Ramos (cell line): ENCODE measurements around the gene PSMD2.

ENCODE experiments used
- in situ Hi-C: fragments of 300-500 bp; cut with MboI; formaldehyde crosslinking; loops from one replicate; pipeline ENCODE4 v1.14.3; 2022; ENCODE audit warnings: low sequenced_read_pairs; ENCODE audit not compliant: unreplicated experiment

The PSMD2 gene

DNA sequence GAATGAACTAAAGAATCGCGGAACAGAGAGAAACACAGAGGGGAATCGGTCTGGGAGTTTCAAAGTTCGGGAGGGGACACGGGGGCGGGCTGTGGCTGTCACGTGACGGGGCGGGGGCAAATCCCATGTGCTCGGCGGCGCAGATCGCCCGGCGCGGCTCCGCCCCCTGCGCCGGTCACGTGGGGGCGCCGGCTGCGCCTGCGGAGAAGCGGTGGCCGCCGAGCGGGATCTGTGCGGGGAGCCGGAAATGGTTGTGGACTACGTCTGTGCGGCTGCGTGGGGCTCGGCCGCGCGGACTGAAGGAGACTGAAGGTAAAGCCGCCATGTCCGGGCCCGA, 15.3 kb downstream of the PSMD2 start, which contains the start of gene EIF4G1:
EIF4G1 (plus strand) TSS at position 244 of the 337 bp plus-strand sequence. CDS start 1,191 bp downstream, outside the sequence.
- in situ Hi-C loops = no loop called here

DNA sequence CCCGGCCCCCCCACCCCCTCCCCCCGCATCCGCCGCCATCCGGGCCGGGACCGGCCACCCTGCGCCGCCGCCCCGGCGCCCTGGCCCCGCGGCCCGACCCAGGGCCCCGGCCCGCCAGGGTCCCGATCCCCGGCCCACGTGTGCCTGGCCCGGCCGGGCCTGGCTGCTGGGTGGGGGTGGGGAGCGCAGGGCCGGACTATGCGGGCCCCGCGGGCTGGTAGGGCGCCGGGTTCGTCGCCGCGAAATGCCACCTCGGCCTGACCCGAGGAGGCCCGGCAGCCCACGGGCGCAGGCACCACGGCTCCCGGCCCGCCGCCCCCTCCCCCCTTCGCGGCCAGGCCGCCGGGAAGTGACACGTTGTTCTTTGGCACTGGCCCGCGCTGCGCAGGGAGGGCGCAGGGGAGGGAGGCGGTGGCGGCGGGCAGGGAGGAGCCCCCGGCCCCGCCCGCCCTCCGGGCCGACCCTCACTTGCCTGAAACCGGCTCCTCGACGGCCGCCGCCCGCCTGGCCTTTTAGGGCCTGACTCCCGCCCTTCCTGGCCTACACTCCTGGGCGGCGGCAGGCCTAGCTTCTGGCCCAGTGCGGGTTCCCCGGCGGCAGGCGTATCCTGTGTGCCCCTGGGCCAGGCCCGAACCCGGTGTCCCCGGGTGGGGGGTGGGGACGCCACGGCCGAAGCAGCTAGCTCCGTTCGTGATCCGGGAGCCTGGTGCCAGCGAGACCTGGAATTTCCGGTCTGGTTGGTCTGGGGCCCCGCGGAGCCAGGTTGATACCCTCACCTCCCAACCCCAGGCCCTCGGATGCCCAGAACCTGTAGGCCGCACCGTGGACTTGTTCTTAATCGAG, 15.9 kb downstream of the PSMD2 start:
- in situ Hi-C loops = no loop called here

DNA sequence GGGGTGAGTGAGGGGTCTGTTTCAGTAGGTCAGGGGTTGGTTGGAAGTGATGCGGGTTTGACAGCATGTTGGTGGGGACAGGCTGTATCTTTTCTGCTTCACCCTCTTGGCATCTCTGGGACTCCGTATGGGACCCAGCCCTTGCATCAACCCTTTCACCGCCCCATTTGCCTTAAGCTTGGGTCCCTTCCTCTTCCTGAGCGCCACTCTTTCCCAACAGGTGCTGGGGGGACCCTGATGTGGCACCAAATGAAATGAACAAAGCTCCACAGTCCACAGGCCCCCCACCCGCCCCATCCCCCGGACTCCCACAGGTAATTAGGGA, 16.5 kb downstream of the PSMD2 start:
- in situ Hi-C loops = no loop called here

DNA sequence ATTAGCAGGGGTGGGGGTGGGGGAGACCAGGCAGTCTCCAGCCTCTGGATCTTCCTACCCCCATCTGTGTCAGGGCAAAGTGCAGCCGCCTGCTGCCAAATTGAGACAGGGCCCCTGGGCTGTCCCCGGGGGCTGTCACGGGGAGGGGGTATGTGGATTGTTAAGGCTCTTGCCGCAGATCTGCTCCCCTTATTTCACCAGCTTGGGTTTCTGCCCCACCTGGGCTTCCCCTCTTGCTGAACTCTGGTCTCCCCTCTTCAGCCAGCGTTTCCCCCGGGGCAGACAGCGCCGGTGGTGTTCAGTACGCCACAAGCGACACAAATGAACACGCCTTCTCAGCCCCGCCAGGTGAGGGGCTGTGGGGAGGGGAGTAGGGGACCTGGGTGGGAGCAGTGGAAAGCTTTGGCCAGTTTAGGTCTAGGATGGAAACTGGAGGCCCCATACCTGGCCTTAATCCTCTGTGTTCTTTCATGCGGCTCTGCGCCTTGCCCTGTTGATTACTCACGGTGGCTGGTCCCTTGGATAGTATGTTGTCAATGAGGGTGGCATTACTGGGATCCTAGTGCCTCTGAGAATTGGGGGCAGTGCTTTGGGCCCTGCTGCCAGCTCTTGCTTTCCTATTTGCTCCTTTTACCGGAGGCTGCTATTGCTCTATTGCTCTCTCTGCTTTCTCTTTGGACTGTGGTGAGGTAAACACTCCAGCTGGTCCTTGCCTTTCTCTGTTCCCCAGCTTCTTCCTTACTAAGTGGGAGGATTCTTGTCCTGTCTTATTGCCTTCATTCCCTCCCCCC, 17.0 kb downstream of the PSMD2 start:
- in situ Hi-C loops = no loop called here

DNA sequence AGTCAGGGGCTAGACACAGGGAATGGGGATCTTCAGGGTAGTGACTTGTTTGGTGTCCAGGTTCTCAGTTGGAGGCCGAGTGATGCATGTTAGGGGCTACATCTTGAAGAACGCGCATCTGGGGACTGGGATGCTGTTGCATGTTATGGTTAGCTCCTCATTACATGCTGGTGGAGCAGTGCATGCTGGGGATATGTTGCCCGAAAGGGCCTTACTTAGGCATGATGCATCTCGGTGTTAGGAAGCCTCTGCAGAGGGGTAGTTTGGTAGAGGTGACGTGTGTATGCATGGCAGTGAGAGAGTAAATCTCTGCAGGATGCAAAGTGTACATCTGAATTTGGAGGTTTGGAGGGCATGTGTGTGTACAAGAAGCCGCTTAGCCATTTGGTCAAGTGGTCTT, 17.8 kb downstream of the PSMD2 start:
- in situ Hi-C loops = no loop called here

DNA sequence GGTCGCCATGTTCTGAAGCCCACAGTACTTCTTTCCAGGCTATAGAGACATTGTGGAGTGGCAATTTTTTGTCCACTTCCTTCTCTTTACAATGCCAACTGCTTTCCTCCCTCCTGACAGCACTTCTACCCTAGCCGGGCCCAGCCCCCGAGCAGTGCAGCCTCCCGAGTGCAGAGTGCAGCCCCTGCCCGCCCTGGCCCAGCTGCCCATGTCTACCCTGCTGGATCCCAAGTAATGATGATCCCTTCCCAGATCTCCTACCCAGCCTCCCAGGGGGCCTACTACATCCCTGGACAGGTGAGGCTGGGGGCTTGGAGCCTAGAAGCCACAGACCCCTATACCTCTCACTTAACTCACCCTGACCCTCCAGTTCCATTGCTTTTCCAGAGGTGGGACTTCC, 18.2 kb downstream of the PSMD2 start:
- in situ Hi-C loops = no loop called here

DNA sequence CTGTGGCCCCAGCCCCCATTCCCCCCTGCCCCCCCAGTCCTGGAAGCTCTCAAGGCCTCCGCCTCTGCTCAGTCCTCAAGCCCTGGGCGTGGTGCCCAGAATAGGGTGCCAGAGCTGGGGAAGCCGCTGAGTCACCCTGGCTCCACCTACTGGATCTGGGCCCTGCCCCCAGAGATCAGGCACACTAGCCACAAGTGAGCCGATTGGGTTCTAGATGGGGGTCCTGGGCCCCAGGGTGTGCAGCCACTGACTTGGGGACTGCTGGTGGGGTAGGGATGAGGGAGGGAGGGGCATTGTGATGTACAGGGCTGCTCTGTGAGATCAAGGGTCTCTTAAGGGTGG, 21.0 kb downstream of the PSMD2 start:
- in situ Hi-C loops = no loop called here

DNA sequence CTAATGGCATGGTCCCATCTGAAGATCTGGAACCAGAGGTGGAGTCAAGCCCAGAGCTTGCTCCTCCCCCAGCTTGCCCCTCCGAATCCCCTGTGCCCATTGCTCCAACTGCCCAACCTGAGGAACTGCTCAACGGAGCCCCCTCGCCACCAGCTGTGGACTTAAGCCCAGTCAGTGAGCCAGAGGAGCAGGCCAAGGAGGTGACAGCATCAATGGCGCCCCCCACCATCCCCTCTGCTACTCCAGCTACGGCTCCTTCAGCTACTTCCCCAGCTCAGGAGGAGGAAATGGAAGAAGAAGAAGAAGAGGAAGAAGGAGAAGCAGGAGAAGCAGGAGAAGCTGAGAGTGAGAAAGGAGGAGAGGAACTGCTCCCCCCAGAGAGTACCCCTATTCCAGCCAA, 22.6 kb downstream of the PSMD2 start:
- in situ Hi-C loops = no loop called here

DNA sequence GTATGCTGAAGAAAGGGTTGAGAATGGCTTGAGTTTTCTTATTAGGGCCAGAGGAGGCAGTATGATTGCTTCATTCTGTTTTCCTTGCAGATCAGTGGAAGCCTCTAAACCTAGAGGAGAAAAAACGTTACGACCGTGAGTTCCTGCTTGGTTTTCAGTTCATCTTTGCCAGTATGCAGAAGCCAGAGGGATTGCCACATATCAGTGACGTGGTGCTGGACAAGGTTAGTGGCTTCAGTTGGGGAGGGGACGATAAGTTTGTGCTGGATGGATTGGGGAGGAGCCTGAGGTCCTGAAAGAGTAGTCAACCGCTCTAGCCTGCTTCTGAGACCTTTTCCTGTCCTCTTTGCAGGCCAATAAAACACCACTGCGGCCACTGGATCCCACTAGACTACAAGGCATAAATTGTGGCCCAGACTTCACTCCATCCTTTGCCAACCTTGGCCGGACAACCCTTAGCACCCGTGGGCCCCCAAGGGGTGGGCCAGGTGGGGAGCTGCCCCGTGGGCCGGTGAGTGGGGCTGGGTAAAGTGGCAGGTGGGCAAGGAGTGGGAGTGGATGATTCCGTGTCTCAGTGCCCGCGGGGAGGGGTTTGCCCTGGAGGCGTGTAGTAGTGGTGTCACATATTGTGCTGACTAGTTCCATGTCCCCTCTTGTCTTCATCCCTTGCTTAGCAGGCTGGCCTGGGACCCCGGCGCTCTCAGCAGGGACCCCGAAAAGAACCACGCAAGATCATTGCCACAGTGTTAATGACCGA, 23.9 kb downstream of the PSMD2 start:
- in situ Hi-C loops = no loop called here

DNA sequence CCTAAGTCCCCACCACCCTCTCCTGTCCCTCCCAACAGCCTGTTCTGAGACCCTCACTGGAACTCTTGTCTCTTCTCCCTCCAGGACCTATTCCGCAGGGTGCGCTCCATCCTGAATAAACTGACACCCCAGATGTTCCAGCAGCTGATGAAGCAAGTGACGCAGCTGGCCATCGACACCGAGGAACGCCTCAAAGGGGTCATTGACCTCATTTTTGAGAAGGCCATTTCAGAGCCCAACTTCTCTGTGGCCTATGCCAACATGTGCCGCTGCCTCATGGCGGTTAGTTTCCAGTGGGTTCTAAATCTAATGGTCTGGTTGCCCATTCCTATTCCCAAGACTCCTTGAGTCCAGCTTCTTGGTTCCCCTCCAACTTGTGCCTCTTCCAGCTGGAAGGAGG, 24.7 kb downstream of the PSMD2 start:
- in situ Hi-C loops = no loop called here

DNA sequence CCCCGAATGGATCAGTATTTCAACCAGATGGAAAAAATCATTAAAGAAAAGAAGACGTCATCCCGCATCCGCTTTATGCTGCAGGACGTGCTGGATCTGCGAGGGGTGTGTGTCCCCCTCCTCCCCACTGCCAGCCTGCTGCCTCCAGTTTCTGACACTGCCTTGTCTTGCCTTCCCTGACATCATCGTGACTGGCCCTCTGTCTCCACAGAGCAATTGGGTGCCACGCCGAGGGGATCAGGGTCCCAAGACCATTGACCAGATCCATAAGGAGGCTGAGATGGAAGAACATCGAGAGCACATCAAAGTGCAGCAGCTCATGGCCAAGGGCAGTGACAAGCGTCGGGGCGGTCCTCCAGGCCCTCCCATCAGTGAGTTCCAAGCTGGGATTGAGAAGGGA, 26.2 kb downstream of the PSMD2 start:
- in situ Hi-C loops = no loop called here

DNA sequence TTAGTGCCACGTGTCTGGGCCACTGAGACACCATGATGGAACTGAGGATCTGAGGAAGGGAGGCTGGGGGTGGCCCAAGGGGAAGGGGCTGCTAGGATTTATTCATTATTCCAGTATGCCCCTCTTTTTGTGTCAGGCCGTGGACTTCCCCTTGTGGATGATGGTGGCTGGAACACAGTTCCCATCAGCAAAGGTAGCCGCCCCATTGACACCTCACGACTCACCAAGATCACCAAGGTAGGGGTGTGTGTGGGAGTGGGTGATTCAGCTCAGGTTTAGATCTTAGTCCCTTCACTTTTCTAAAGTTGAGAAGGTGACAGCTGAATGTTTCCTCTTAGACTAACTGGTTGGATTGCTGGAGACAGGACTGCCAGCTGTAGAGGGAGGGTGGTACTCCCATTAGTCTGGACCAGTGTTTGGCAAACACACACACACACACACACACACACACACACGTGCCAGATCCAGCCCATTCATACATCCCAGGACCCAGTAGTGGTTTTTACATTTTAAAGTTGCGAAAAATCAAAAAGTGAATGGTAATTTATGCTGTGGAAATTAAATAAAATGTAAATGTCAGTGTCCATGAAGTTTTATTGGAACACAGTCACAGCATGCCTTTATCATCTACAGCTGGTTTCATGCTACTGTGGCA, 26.8 kb downstream of the PSMD2 start:
- in situ Hi-C loops = no loop called here

DNA sequence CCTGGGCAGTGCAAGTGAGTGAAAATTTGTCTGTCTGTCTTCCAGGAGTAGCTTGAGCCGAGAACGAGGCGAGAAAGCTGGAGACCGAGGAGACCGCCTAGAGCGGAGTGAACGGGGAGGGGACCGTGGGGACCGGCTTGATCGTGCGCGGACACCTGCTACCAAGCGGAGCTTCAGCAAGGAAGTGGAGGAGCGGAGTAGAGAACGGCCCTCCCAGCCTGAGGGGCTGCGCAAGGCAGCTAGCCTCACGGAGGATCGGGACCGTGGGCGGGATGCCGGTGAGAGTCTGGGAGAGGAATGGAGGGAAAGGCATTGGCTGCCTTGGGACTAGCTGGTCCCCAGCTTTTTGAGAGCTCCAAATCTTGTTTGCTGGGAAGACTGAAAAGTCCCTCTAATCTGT, 28.1 kb downstream of the PSMD2 start:
- in situ Hi-C loops = no loop called here

DNA sequence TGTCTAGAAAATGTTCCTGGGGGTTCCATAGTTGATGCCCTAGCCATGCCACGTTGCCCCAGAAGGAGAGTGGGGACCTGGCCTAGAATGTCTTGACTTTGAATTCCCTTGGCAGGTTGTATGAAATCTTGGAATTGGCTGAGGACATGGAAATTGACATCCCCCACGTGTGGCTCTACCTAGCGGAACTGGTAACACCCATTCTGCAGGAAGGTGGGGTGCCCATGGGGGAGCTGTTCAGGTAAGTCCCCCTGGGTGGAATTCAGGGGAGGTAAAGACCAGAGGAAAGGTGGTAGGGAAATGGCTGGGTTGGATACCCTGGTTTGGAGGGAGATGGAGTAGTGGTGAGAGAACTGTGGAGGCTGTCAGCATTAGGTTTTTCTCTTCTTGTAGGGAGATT, 29.5 kb downstream of the PSMD2 start:
- in situ Hi-C loops = no loop called here

DNA sequence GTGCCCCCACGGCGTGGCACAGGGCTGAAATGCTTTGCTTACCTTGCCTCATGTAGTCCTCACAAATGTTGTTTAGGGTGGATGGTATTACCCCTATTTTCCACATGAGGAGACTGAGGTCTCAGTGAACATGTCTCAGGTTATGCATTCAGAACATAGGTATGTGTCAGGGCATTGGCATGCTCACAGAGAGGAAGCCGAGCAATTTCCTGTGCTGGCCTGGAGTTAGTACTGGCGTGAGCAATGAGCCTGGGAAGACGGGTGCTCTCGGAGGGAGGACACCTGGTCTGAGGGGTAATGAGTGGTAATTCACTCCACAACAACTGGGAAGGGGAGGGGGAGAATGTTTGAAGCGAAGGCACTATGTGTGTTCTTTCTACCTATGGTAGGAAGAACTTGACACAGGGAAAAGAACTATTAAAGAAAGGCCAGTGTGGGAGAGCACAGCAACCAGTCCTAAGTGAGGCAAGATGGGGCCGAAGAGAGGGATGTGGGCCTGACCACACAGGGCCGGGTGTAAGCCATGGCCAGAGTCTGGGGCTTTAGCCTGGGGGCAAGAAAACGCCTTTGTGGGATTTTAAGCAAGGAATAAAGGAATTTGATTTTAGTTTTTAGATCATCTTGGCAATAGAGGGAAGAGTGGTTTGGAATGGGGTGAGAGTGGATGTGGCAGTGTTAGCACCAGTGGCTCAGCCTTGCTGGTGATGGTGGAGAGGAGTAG, 33.5 kb downstream of the PSMD2 start:
- in situ Hi-C loops = no loop called here

DNA sequence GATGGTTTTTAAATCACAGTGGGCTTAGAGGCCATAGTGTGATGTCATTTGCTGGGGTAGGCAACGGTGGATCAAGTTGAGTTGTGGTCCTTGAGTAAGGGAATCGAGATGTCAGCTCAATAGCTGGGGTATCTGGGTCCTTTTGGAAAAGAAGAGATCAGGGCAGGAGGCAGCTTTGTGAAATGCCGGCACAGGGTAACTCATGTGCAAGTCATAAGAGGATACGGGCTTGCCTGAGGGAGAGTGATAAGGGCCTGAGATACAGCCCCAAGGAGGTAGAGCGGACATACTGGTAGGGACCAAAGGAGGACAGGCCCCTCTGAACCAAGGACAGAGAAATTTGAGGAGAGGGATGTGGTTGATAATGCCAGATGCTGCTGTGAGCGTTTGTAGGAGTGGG, 34.1 kb downstream of the PSMD2 start:
- in situ Hi-C loops = no loop called here

DNA sequence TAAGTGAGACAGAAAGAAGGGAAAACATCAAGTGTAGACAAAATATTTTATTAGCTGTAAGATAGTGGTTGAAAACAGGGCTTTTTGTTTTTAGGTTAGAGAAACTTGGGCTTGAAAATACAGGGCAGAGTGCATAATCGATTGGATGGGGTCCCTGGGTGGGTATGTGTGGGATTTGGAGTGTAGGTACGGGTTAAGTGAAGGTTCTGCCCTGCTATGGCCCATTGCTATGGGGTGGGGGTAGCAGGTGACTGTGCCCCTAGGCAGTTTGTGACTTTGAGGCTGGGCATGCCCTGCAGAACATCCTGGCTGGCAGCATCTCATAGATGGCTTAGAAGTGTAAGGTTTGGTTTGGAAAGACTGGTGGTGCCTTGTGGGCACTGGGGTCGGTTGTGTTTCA, 34.7 kb downstream of the PSMD2 start:
- in situ Hi-C loops = no loop called here

DNA sequence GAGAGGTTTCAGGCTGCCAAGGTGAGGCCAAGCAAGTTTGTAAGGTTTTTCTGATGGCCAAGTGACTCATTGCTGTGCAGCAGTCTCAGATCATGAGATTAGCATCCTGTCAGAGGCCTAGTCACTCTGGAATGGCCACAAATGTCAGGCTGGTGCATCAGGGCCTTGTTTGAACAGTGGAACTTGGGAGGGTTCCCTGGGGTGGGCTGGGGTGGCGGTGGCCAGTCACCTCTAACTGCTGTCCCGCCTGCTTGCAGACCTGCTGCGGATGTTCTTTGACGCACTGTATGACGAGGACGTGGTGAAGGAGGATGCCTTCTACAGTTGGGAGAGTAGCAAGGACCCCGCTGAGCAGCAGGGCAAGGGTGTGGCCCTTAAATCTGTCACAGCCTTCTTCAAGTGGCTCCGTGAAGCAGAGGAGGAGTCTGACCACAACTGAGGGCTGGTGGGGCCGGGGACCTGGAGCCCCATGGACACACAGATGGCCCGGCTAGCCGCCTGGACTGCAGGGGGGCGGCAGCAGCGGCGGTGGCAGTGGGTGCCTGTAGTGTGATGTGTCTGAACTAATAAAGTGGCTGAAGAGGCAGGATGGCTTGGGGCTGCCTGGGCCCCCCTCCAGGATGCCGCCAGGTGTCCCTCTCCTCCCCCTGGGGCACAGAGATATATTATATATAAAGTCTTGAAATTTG, 35.6 kb downstream of the PSMD2 start:
- in situ Hi-C loops = no loop called here

DNA sequence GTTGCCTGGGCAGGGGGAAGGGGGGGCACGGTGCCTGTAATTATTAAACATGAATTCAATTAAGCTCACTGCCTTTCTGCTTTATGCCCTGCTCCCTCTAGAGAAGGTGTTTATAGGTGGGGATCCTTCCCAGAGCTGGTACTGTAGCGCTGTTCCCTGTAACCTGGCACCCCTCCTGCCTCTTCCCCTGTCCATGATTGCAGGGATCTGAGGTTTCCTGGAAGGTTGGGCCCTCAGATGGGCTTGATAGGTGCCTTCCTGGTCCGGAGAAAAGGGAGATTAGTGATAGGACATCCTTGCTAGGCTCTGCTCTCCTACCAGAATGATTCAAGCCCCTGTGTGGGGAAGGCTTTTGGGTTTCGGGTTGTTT, 36.2 kb downstream of the PSMD2 start:
- in situ Hi-C loops = no loop called here
